Fibroblast of skin of left biceps (primary cell): ENCODE results near the gene FBXL7.

Source experiments
- DNase-seq, 2 experiments: peaks; one replicate each; pipeline ENCODE4 v3.0.0-alpha.2; 2013; ENCODE audit warnings: low read depth in 2 of 2

The FBXL7 gene

DNA sequence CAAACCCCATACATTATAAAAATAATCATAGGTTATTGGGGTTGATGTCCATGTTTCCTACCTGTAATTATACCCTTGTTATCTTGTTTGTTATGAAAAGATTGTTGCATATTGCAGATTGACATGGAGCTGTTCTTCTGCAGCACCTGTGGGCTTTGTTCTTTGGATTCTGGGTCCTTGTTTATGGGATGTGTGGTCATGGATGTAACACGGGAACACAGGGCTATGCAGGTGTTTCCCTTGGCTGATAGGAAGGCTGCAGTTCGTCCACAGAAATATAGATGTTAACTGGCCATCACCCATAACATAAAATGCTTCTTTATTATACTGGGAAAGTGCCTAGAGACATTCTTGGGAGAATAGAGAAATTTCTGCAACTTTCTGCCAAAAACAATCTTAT, 77.9 kb downstream of the FBXL7 start:
- DNase-seq, result no peak

DNA sequence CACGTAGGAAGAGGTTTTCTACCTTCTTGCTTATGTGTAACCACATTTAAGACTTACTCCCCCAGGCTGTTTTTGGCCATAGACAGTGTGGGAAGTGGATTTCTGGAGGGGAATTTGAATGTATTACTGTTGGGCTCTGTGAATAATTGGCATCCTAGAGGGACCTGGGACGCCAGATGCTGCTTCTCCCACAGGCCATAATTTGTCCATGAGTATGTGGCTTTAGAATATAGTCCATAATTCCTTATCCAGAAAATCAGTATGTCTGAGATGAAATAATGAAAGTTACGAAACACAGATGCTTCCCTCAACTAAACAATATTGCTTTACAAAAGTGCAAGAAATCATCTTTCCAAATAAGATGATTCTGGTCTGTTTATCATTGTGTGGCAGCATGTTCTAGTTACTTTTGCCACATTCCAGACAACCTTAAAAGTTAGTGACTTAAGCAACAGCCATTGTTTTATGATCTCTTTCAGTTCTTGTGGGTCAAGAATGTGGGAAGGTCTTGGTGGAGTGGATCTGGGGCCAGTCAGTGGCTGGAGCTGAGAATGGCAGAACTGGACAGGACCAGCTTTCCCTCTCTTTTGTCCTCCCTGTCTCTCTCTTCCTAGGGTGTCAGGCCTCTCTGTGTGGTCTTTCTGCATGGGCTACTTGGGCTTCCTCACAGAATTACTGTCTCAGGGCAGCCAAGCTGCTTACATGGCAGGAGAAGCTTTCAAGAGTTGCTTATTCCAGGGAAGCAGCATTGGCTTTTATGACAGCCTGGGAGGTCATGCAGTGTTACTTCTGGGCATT, 79.4 kb downstream of the FBXL7 start:
- no peak for DNase-seq

- no peak for DNase-seq
These were observed 84.5 kb downstream of the FBXL7 start for GRCh38 chr5:15584528-15584927.

- DNase-seq, result no peak
These were observed 85.1 kb downstream of the FBXL7 start for GRCh38 chr5:15585128-15585527.

GRCh38 chr5:15585841-15586591, 86.0 kb downstream of the FBXL7 start:
- peak; percentile 85 to 90 for DNase-seq

DNA sequence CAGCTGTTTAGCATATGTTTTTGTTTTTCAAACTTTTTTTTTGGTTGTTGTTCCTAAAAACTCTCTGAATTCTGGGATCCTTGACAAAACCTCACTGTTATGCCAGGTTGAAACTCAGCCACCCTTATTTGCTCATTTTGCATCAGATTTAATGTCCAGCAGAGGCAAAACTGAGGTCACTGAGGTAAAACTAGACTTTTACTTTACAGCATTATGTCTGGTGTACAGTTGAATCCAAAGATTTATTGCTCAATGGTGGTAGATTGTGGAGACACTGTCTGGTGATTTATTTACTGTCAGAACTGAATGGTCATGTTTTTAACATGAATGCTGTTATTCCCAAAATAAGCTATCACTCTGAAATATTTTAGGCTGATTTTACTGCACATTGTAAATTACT, 87.9 kb downstream of the FBXL7 start:
- DNase-seq, result peak; percentile 46 to 47

- no peak for DNase-seq
These were observed 92.7 kb downstream of the FBXL7 start for GRCh38 chr5:15592728-15593127.

DNA sequence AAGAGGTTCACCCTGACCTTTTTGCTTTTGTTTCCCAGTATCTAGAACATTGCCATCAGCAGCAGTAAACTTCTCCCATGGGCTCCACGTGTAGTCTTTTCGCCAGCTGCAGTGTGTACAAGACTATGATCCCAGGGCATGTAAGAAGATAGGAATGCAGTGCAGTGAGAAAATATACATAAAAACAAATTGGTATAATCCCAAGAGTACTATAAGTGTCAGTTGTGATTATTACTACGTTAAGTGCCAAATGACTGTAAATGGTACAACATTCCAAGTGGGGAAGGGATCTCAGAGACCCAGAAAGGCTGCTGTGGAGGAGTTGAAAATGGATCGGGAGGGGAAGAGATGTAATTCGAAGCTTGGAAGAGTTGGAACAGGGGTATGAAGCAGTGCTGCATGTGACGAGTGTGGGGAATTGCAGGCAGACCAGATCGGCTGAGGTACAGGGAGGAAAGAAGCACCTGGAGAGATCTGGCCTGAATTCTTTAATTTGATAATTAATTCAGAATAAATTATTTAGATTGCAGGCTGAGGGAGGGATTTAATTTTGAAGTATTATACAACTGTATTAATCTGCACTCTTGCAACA, 95.1 kb downstream of the FBXL7 start:
- peak in 1 of 2 experiments; percentile 26 for DNase-seq

GRCh38 chr5:15595929-15596328, 95.9 kb downstream of the FBXL7 start:
- DNase-seq, result no peak

- no peak for DNase-seq
These were observed 97.0 kb downstream of the FBXL7 start for GRCh38 chr5:15596936-15597335.

DNA sequence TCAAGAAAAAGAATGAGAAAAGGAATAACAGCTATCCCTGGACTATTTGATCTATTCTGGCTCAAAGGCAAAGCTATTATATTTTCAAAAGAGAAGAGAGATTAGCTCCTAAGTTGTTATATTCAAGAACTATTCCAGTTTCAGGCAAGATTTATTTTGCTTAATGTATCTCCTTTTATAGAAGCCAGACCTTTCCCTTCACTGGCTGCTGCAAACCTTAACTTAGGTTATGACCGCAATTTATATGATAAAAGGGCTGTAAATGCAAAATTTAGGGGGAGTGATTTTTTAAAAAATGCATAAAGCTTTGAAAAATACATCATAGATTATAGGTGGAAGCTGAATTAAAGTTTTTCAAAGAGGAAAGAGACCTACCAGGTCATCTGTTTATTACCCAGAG, 97.8 kb downstream of the FBXL7 start:
- DNase-seq, result no peak

- no peak for DNase-seq
These were observed 98.4 kb downstream of the FBXL7 start for GRCh38 chr5:15598294-15598902.

GRCh38 chr5:15600035-15600434, 100.1 kb downstream of the FBXL7 start:
- no peak for DNase-seq

DNA sequence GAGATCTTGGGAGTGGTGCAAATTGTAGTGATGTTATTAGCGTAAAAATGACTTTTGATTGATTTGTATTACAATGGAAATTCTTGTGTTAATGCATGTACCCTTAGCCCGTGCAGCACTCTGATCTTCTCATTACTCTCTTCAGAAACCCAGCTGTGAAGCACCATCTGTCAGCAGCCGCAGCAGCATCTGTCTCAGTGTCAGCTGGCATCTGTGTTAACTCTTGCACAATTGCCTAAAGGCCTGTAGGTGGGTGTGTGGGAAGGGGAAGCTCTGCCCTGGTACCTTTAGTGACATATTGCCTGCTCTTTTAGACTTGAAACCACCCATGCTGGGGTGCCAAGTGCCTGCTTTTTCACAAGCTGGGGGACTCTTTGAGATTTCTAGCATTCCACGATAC, 101.3 kb downstream of the FBXL7 start:
- DNase-seq, result no peak

GRCh38 chr5:15601853-15602252, 101.9 kb downstream of the FBXL7 start:
- no peak for DNase-seq

GRCh38 chr5:15604986-15605385, 105.0 kb downstream of the FBXL7 start:
- DNase-seq, result peak; percentile 60 to 61

DNA sequence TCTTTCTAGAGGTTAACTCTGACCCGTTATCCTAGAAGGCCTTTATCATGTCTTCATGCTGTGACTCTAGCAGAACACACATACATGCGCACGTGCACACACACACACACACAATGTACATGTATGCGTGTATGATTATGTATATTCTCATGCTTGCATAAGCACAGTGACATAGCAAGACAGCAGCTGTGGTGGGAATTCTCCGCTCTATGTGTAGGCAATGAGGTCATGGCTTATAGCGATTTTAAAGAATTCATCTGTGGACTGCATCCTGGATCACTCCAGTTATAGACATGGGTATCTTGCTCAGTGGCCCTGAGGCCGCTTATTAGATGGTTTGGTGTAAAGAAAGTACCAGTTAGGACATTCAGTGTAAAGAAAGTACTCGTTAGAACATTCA, 106.2 kb downstream of the FBXL7 start:
- DNase-seq, result no peak

- no peak for DNase-seq
These were observed 107.1 kb downstream of the FBXL7 start for GRCh38 chr5:15607076-15607475.

GRCh38 chr5:15609076-15609725, 109.2 kb downstream of the FBXL7 start:
- DNase-seq, result no peak

DNA sequence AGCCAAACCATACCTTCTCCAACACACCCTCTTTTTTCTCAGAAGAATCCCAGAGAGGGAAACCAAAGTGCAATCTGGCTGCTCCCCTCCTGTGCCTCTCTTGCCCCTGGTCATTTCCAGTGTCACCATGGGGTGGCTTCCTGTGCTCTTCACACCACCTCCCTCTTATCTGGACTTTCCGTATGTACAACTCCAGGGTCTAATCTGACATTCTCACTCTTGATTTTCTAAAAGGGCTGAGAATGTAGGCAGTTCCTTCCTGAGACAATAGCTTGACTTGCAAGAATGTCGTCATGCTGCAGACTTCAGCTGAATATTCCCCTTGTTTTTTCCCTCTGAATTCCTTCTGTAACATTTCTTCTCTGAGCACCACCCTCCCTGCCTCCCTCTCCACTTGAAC, 110.2 kb downstream of the FBXL7 start:
- DNase-seq, result no peak

DNA sequence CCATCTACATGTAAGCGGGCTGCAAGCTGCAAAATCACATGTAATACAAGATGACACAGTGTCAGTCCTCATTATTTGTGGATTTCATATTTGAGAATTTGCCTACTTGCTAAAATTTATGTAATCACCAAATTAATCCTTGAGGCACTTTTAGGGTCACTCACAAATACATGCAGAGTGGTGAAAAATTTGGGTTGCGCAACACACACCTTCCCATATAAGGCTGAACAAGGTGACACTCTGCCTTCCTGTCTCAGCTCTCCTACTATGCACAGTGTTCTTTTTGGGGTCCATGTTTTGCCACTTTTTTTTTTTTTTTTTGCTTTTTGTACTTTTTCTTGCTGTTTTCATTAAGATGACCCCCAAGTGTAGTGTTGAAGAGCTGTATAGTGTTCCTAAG, 111.0 kb downstream of the FBXL7 start:
- no peak for DNase-seq
